ENCODE data around the gene NRG3.

GRCh38 chr10:82282782-82283456 lies 407.9 kb downstream of the NRG3 start:
- TF ChIP-seq EP300 (IDR thresholded peaks at IDR 0.05) (no peak), CTCF (IDR thresholded peaks at IDR 0.05) (no peak), POLR2A (IDR thresholded peaks at IDR 0.05) (no peak)

Data from upper lobe of left lung (tissue), 4 donors.